HUDEP-2 (cell line): Measurements from ENCODE around the gene AURKB.

Source experiments
- DNase-seq, 76 experiments: peaks; one replicate each; lab custom pipeline; 2025; ENCODE audit not compliant: unreplicated experiment in 76 of 76; lab: John Stamatoyannopoulos, UW

The AURKB gene

GRCh38 chr17:8162997-8163977, 47.1 kb downstream of the AURKB start:
- peak in 1 of 76 experiments; percentile 21 for DNase-seq

GRCh38 chr17:8162233-8162996, 48.0 kb downstream of the AURKB start, which contains the start of gene VAMP2:
Gene VAMP2 (minus strand): TSS chr17:8162948. CDS start chr17:8162879, 69 bp downstream.
- DNase-seq, result peak in 43 of 76 experiments; percentile 7 to 58 (median 30)

GRCh38 chr17:8161289-8162232, 48.8 kb downstream of the AURKB start:
- no peak for DNase-seq

- no peak for DNase-seq
Measured at GRCh38 chr17:8160741-8161221, 49.6 kb downstream of the AURKB start.

- DNase-seq, result no peak
Measured at GRCh38 chr17:8160224-8160577, 50.2 kb downstream of the AURKB start.

GRCh38 chr17:8159459-8160223, 50.7 kb downstream of the AURKB start:
- no peak for DNase-seq

- DNase-seq, result no peak
Measured at GRCh38 chr17:8159032-8159400, 51.4 kb downstream of the AURKB start.

- peak in 69 of 76 experiments; percentile 14 to 93 (median 79) for DNase-seq
Measured at GRCh38 chr17:8158267-8159031, 51.9 kb downstream of the AURKB start.

- DNase-seq, result peak; percentile 57 to 100 (median 100)
Measured at GRCh38 chr17:8156246-8156992, 54.0 kb downstream of the AURKB start.

- peak in 1 of 76 experiments; percentile 48 for DNase-seq
Measured at GRCh38 chr17:8155996-8156245, 54.5 kb downstream of the AURKB start.

GRCh38 chr17:8155231-8155995, 55.0 kb downstream of the AURKB start:
- peak in 16 of 76 experiments; percentile 6 to 51 (median 22) for DNase-seq
